Activated CD8-positive, alpha-beta T cell treated with anti-CD3 and anti-CD28 coated beads for 36 hours (primary cell): ENCODE results near the gene DLGAP1. TPM values are rescaled to one million over a fixed set of nuclear protein-coding genes. Genes with fewer than 3 reads are reported as not detected.
A peak's percentile ranks its signal among the peaks of the same experiment; 100 is the strongest.

ENCODE experiments used
- ATAC-seq: fragments of 200-7000 bp; cut with Tn5 transposase; one replicate; pipeline ENCODE4 v1.10.0; 2021; ENCODE audit warnings: mild to moderate bottlenecking, moderate library complexity
- CTCF ChIA-PET: fragments of 350-600 bp; sonication (Branson Sonifier 250); formaldehyde crosslinking; loops from one replicate; lab custom pipeline; 2021; ENCODE audit warnings: antibody characterized with exemption; lab: Charles Lee
- POLR2A ChIA-PET: fragments of 350-600 bp; sonication (Branson Sonifier 250); formaldehyde crosslinking; loops from one replicate; lab custom pipeline; 2021; ENCODE audit warnings: antibody characterized with exemption; lab: Charles Lee
- DNase-seq: peaks from one replicate; pipeline ENCODE4 v3.0.0-alpha.2; 2020
- H3K27ac Mint-ChIP-seq: one replicate; pipeline ENCODE4 v1.8.0; 2021; ENCODE audit warnings: mild to moderate bottlenecking, mixed read lengths
- H3K27me3 Mint-ChIP-seq: one replicate; pipeline ENCODE4 v1.8.0; 2021; ENCODE audit warnings: mixed read lengths
- H3K36me3 Mint-ChIP-seq: one replicate; pipeline ENCODE4 v1.8.0; 2021; ENCODE audit warnings: low read depth, mixed read lengths
- H3K4me1 Mint-ChIP-seq: one replicate; pipeline ENCODE4 v1.8.0; 2021; ENCODE audit warnings: low read depth, mixed read lengths
- H3K4me3 Mint-ChIP-seq: one replicate; pipeline ENCODE4 v1.8.0; 2021; ENCODE audit warnings: mild to moderate bottlenecking, moderate library complexity, mixed read lengths
- H3K9me3 Mint-ChIP-seq: one replicate; pipeline ENCODE4 v1.8.0; 2021; ENCODE audit warnings: mixed read lengths
- CTCF ChIP-seq: fragments of 200-600 bp; IDR thresholded peaks from one replicate; pipeline ENCODE4 v1.8.0; 2022; ENCODE audit warnings: antibody characterized with exemption, mild to moderate bottlenecking
- intact Hi-C: fragments of 100-400 bp; cut with micrococcal nuclease; formaldehyde crosslinking; loops from one replicate; pipeline ENCODE4 v1.10.0; 2022
- total RNA-seq, 2 experiments: library from RNA; stranded (reverse); gene quantifications; one replicate each; pipeline ENCODE4 v1.2.3, GENCODE V29; 2021

DLGAP1 gene
- total RNA-seq, 2 experiments from 2014 or later: not detected

- peaks cover 2% of the 10 kb centered on the region for H3K9me3 Mint-ChIP-seq
- intact Hi-C loops: no loop called here
- no peak overlapping the region for H3K27ac Mint-ChIP-seq
- peaks cover 1% of the 10 kb centered on the region for H3K27me3 Mint-ChIP-seq
- no peaks in the 10 kb centered on the region for H3K4me1 Mint-ChIP-seq
- POLR2A ChIA-PET: no interaction called here
- no peak for TF ChIP-seq CTCF
- no peak for DNase-seq
- no peak overlapping the region for H3K4me3 Mint-ChIP-seq
- CTCF ChIA-PET: interaction anchor here (0.6 to 1.3 kb wide), 4 partner anchors 9 to 298 kb away, joined by 3 to 9 read pairs (median 3); no protein-coding TSS in a partner anchor
- no peaks in the 10 kb centered on the region for H3K36me3 Mint-ChIP-seq
- ATAC-seq: no peak
These were observed 385.9 kb downstream of the DLGAP1 start for GRCh38 chr18:4069183-4069582.

- H3K27me3 Mint-ChIP-seq: peaks cover 1% of the 10 kb centered on the region
- CTCF ChIA-PET: interaction anchor here (0.6 to 1.3 kb wide), 6 partner anchors 9 to 490 kb away, joined by 3 to 9 read pairs (median 3); no protein-coding TSS in a partner anchor
- H3K27ac Mint-ChIP-seq: no peak overlapping the region
- no peak overlapping the region for H3K4me3 Mint-ChIP-seq
- ATAC-seq (peak; percentile 60), DNase-seq (peak; percentile 41)
- POLR2A ChIA-PET: no interaction called here
- intact Hi-C loops: no loop called here
- H3K4me1 Mint-ChIP-seq: no peaks in the 10 kb centered on the region
- peak; percentile 75 for TF ChIP-seq CTCF
- no peaks in the 10 kb centered on the region for H3K36me3 Mint-ChIP-seq
- H3K9me3 Mint-ChIP-seq: peaks cover 2% of the 10 kb centered on the region
These were observed 386.5 kb downstream of the DLGAP1 start for GRCh38 chr18:4068552-4069158.

- Mint-ChIP-seq H3K4me3 (no peak overlapping the region), H3K4me1 (no peaks in the 10 kb centered on the region), H3K9me3 (peaks cover 12% of the 10 kb centered on the region), H3K36me3 (no peaks in the 10 kb centered on the region), H3K27me3 (no peaks in the 10 kb centered on the region), H3K27ac (no peak overlapping the region)
- CTCF ChIA-PET: interaction anchor here (0.6 to 0.9 kb wide), 2 partner anchors 66 to 293 kb away, joined by 3 read pairs; no protein-coding TSS in a partner anchor
- DNase-seq (no peak), ATAC-seq (no peak)
- POLR2A ChIA-PET: no interaction called here
- no peak for TF ChIP-seq CTCF
- intact Hi-C loops: no loop called here
These were observed 391.6 kb downstream of the DLGAP1 start for GRCh38 chr18:4063545-4063944.

GRCh38 chr18:4060427-4061281 lies 394.5 kb downstream of the DLGAP1 start:
- Mint-ChIP-seq H3K9me3 (peaks cover 10% of the 10 kb centered on the region), H3K27me3 (no peaks in the 10 kb centered on the region), H3K27ac (no peak overlapping the region), H3K4me3 (no peak overlapping the region), H3K36me3 (no peaks in the 10 kb centered on the region), H3K4me1 (no peaks in the 10 kb centered on the region)
- DNase-seq: no peak
- ChIA-PET POLR2A (no interaction called here), CTCF (no interaction called here)
- ATAC-seq: no peak
- intact Hi-C loops: no loop called here
- no peak for TF ChIP-seq CTCF

- ChIA-PET CTCF (no interaction called here), POLR2A (no interaction called here)
- DNase-seq (no peak), ATAC-seq (no peak)
- TF ChIP-seq CTCF: no peak
- H3K27ac Mint-ChIP-seq: no peak overlapping the region
- H3K9me3 Mint-ChIP-seq: peaks cover 12% of the 10 kb centered on the region
- no peaks in the 10 kb centered on the region for H3K4me1 Mint-ChIP-seq
- H3K4me3 Mint-ChIP-seq: no peak overlapping the region
- intact Hi-C loops: no loop called here
- no peaks in the 10 kb centered on the region for H3K36me3 Mint-ChIP-seq
- no peaks in the 10 kb centered on the region for H3K27me3 Mint-ChIP-seq
These were observed 396.9 kb downstream of the DLGAP1 start for GRCh38 chr18:4058179-4058578.
